ENCODE data around the gene HMX2. TPM values are rescaled to one million over a fixed set of nuclear protein-coding genes. Genes with fewer than 3 reads are reported as not detected.

HMX2 gene
- total RNA-seq, 1 donor from 2014 or later, result 0.13 TPM

DNA sequence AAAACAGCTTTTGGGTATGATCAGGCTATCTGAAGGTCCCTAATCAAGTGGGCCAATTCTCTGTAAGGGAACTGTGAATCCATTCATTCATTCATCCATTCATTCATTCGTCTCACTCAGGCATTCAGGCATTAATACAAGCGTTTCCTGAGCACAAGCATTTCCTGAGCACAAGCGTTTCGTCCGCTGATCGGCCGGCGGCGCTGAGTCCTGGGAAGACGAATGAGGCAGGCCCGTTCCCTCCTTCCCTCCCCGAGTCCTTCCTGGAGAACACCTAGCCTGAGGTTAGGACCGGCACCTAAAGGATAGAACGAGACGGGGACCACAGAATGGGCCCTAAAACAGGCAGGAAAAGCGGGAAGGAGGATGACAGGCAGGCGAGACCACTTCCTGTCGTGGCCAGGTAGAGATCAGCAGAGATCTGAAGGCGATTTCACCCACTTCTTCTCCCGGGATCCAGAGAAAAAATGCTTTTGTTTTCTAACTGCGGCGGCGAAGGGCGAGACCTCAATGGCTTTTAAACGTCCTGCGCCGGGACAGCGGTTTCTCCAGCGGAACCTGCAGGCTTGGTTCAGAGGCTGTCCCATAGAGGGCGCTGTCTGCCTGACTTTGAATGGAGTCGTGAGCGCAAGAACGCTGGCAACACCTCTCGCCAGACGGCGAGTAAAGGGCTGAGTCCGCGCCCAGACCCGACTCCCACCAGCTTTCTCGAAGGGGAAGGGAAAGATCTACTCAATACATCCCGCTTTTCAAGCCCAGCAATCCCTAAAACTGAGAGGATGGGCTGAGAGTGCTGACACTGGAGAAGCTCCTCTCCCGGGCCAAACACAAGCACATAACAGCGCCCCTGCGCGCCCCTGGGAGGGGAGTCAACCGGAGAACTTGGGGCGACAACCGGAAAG, 15.1 kb upstream of the HMX2 start:
- H3K36me3 Mint-ChIP-seq (ENCODE audit: low read depth), result peaks cover 1% of the 10 kb centered on the region
- POLR2A ChIA-PET, result interaction anchor here (0.6 to 2.1 kb wide), 2 partner anchors 21 to 124 kb away, joined by 8 read pairs; partner anchors contain the start of genes ACADSB, BUB3 and IKZF5
- DNase-seq (peak; percentile 65), ATAC-seq (ENCODE audit: low read depth) (peak; percentile 76)
- H3K27me3 Mint-ChIP-seq, result peaks cover 69% of the 10 kb centered on the region
- CTCF ChIA-PET, result interaction anchor here (1.0 to 2.4 kb wide), 13 partner anchors 10 to 862 kb away, joined by 3 to 13 read pairs (median 4); partner anchors contain the start of gene BUB3
- intact Hi-C loops (cut with micrococcal nuclease), result loop anchor here (1.0 to 2.0 kb wide), 5 partner anchors 18 to 834 kb away; no protein-coding TSS in a partner anchor
- peaks cover 6% of the 10 kb centered on the region for H3K9me3 Mint-ChIP-seq
- TF ChIP-seq, protein P1, sequence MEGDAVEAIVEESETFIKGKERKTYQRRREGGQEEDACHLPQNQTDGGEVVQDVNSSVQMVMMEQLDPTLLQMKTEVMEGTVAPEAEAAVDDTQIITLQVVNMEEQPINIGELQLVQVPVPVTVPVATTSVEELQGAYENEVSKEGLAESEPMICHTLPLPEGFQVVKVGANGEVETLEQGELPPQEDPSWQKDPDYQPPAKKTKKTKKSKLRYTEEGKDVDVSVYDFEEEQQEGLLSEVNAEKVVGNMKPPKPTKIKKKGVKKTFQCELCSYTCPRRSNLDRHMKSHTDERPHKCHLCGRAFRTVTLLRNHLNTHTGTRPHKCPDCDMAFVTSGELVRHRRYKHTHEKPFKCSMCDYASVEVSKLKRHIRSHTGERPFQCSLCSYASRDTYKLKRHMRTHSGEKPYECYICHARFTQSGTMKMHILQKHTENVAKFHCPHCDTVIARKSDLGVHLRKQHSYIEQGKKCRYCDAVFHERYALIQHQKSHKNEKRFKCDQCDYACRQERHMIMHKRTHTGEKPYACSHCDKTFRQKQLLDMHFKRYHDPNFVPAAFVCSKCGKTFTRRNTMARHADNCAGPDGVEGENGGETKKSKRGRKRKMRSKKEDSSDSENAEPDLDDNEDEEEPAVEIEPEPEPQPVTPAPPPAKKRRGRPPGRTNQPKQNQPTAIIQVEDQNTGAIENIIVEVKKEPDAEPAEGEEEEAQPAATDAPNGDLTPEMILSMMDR (IDR thresholded peaks at IDR 0.05), result peak; percentile 26
- peak overlapping the region; percentile 71 for H3K27ac Mint-ChIP-seq
- peaks cover 34% of the 10 kb centered on the region for H3K4me1 Mint-ChIP-seq
- H3K4me3 Mint-ChIP-seq, result peak overlapping the region; percentile 66

DNA sequence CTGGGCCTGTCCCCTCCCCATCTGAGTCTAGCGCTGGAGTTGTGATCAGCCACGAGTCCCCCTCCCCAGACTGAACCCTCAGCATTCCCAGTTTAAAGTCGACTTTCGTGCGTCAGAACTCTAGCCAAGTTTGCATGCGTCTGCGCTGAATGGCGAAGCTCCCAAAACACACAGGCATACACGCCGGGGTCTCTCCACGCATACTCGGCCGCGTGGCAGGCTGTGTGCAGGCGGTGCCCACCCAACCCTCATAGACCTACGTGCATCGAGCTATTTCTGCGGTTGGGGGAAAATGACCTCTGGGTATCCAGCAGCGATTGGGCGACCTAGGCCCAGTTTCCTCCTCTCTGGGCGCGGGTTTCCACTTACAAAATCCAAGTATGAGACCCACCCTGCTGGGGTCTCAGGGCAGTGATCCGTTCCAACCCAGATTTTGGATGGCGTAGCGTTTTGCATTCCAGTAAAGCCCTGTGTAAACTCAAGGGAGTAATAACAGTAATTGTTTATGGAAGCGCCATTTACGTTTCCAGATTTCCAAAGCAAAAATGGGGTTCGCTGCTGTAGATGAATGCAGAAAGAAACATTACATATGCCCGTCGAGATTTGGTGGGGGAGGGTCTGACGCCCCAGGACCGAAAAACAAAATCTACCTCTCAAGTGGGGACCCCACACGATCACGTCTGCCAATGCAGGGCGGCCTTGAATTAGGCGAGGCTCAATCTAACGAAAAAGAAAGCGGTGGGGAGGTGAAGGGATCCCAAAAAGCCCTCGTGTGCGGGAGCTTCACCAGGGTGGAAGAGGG, 14.2 kb upstream of the HMX2 start:
- no peaks in the 10 kb centered on the region for H3K9me3 Mint-ChIP-seq
- H3K27ac Mint-ChIP-seq, result peak overlapping the region; percentile 63
- no peak for ATAC-seq (ENCODE audit: low read depth)

DNA sequence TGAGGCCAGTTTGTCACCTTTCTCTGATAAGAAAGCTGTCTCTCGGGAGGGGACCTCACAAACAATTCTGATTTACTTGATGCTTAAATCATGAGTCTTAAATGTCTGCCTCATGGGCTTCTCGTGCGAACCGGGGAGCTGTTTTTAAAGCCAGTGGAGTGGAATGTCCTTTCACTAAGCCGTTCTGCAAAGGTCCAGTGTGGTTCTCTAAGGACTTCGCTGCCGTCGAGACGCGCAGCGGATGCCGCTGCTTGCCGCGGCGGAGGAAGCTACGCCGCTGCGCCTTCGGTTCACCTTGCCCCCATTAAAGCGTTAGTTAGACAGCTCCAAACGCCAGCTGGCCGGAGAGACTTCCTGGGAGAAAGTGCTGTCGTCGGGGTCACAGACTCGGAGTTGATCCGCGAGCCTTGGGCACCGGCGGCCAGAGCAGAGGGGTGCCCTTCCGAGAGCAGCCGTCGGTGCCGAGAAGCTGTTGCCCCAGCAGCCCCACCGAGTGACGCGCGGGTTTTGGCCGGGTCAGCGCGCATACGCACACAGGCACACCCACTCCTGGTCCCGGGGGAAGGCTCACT, 13.5 kb upstream of the HMX2 start:
- Mint-ChIP-seq H3K36me3 (ENCODE audit: low read depth) (peaks cover 1% of the 10 kb centered on the region), H3K9me3 (no peaks in the 10 kb centered on the region), H3K27ac (peak overlapping the region; percentile 59), H3K4me3 (no peak overlapping the region), H3K27me3 (peaks cover 64% of the 10 kb centered on the region), H3K4me1 (peaks cover 36% of the 10 kb centered on the region)
- ChIA-PET CTCF (interaction anchor here (0.9 to 2.4 kb wide), 6 partner anchors 11 to 21 kb away, joined by 3 to 13 read pairs (median 4); partner anchors contain the start of gene BUB3), POLR2A (interaction anchor here (1.2 to 2.1 kb wide), 2 partner anchors 11 to 19 kb away, joined by 3 to 8 read pairs; partner anchors contain the start of gene BUB3)
- ATAC-seq (ENCODE audit: low read depth) (no peak), DNase-seq (no peak)
- intact Hi-C loops (cut with micrococcal nuclease), result no loop called here
- TF ChIP-seq, protein P1 (IDR thresholded peaks at IDR 0.05), result no peak

More for the DNA sequence above, 14.2 kb upstream of the HMX2 start:
- peaks cover 36% of the 10 kb centered on the region for H3K4me1 Mint-ChIP-seq
- ChIA-PET CTCF (interaction anchor here (0.9 to 2.4 kb wide), 12 partner anchors 11 to 429 kb away, joined by 3 to 13 read pairs (median 4); partner anchors contain the start of gene BUB3), POLR2A (interaction anchor here (1.2 to 2.1 kb wide), 2 partner anchors 12 to 20 kb away, joined by 3 to 8 read pairs; partner anchors contain the start of gene BUB3)
- intact Hi-C loops (cut with micrococcal nuclease), result loop anchor here (1.0 to 2.0 kb wide), 5 partner anchors 18 to 833 kb away; no protein-coding TSS in a partner anchor
- TF ChIP-seq, protein P1 (IDR thresholded peaks at IDR 0.05), result no peak
- no peak for DNase-seq
- peaks cover 65% of the 10 kb centered on the region for H3K27me3 Mint-ChIP-seq
- peaks cover 1% of the 10 kb centered on the region for H3K36me3 Mint-ChIP-seq (ENCODE audit: low read depth)
- peak overlapping the region; percentile 66 for H3K4me3 Mint-ChIP-seq

DNA sequence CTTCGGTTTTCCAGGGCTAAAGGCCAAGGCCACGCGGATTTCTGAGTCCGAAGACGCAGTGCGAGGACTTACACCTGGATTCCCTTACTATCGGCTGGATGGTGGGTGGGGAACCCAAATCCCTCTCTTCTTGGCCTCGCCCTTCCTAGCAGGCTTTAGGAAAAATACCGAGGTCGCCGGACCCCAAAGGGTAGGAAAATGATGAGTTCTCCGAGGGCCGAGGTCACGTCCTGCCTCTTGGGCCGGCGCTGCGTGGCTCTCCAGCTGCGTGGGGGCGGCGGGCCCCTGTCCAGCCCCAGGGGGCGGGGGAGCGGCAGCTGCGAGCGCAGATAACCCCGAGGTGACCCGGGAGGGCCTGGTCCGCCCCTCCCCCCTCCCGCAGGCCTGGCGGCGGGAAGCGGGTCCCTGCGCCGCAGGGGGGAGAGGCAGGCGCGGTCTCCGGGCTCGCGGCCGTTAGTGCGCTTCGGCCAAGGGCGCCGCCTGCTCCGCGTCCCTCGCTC, 13.0 kb upstream of the HMX2 start:
- Mint-ChIP-seq H3K4me1 (peaks cover 36% of the 10 kb centered on the region), H3K4me3 (no peak overlapping the region), H3K36me3 (ENCODE audit: low read depth) (peaks cover 1% of the 10 kb centered on the region), H3K27me3 (peaks cover 64% of the 10 kb centered on the region), H3K27ac (no peak overlapping the region), H3K9me3 (no peaks in the 10 kb centered on the region)
- TF ChIP-seq, protein P1 (IDR thresholded peaks at IDR 0.05), result no peak
- POLR2A ChIA-PET, result interaction anchor here (1.2 kb wide), 1 partner anchor 11 kb away, joined by 3 read pairs; no protein-coding TSS in a partner anchor
- ATAC-seq (ENCODE audit: low read depth) (no peak), DNase-seq (no peak)
- intact Hi-C loops (cut with micrococcal nuclease), result no loop called here
- CTCF ChIA-PET, result interaction anchor here (0.9 to 2.4 kb wide), 2 partner anchors 11 to 17 kb away, joined by 3 to 13 read pairs; no protein-coding TSS in a partner anchor

All from activated B cell treated with CpG ODN at 0.5 μM for 24 hours (primary cell).